Pancreas (tissue), 10 donors: ENCODE data around the gene NEMF. TPM values are rescaled to one million over a fixed set of nuclear protein-coding genes. Genes with fewer than 3 reads are reported as not detected.

Source experiments
- ATAC-seq, 4 donors: fragments of 200-7000 bp; cut with Tn5 transposase; one replicate each; pipeline versions ENCODE4 v1.8.0 to v1.9.1; 2020; ENCODE audit warnings: mild to moderate bottlenecking in 4 of 4, moderate library complexity in 4 of 4
- DNase-seq, 6 donors: peaks; one replicate each; pipeline ENCODE4 v3.0.0-alpha.2; 2020
- FAIRE-seq: peaks from 2 replicates; lab custom pipeline; 2012; peaks lifted over from hg19 to GRCh38; lab: Jason Lieb, UNC
- H3K27ac ChIP-seq, 4 donors: fragments of 200-600 bp; sonication (generic); 1 replicate in 3 of 4; 2 replicates in 1 of 4; pipeline versions ENCODE4 v1.5.0 to v1.8.0; 2020
- H3K27me3 ChIP-seq, 4 donors: fragments of 200-600 bp; one replicate each; pipeline ENCODE4 v1.8.0; 2021
- H3K36me3 ChIP-seq, 3 donors: fragments of 200-600 bp; sonication (generic) in 1 of 3; one replicate each; pipeline versions ENCODE4 v1.5.0 to v1.8.0; 2020 to 2021
- H3K4me1 ChIP-seq, 3 donors: fragments of 200-600 bp; one replicate each; pipeline ENCODE4 v1.8.0; 2021
- H3K4me3 ChIP-seq, 4 donors: fragments of 200-600 bp; sonication (generic) in 2 of 4; one replicate each; pipeline versions ENCODE4 v1.5.0 to v1.8.0; 2020 to 2021
- H3K9me3 ChIP-seq, 4 donors: fragments of 200-600 bp; one replicate each; pipeline ENCODE4 v1.8.0; 2021
- CTCF ChIP-seq, 4 donors: fragments of 200-600 bp; sonication (generic) in 3 of 4; IDR thresholded peaks; one replicate each; pipeline versions ENCODE4 v1.5.0 to v1.8.0; 2021; ENCODE audit warnings: antibody characterized with exemption in 4 of 4
- WGBS, 2 donors: extraction: QIAGEN DNeasy Blood & Tissue Kit; methylation state at CpG; one replicate each; pipeline ENCODE4 v1.1.7; 2013; 5-methylcytosine and 5-hydroxymethylcytosine counted together
- intact Hi-C, 3 donors: fragments of 100-400 bp; cut with DNase I; formaldehyde crosslinking; loops; one replicate each; pipeline versions ENCODE4 v1.11.1 to v1.14.2; 2022
- polyA plus RNA-seq, 2 donors: library from polyadenylated mRNA; stranded (reverse); fragments of 200-250 nt; gene quantifications; one replicate each; pipeline ENCODE4 v1.2.3, GENCODE V29; 2013
- total RNA-seq, 6 donors: library from RNA; stranded (reverse); fragmentation: NEBNext Ultra II Directional in 4 of 6; extraction: Animal tissue kit (Norgen Biotek cat#: 25700) in 4 of 6; gene quantifications; one replicate each; pipeline versions ENCODE4 v1.2.1 to v1.2.4, GENCODE V29; 2021 to 2023
- donor health status: healthy with polysubstance abuse.
- donor health status: DM: no; HTN: no; CAD: no; lungs with moderate emphysema.
- donor health status: DM: no; HTN: no; CAD: no.
- donor health status: control.
- donor health status: control.
- donor health status: Bipolar disorder and iron deficiency.
- donor health status: DM: yes; HTN: yes; CAD: no.
- donor health status: DM: no; HTN: no; CAD: no.
- donor health status: DM: no; HTN: no; CAD: no.
- donor health status: DM: yes; HTN: yes; CAD: no.

The NEMF gene
- total RNA-seq (10 to 100 TPM; 17.6 to 32.4 (median 21.7) TPM), polyA plus RNA-seq (10 to 100 TPM; 22.3 to 24.7 TPM)

- no peaks in the 10 kb centered on the region for H3K9me3 ChIP-seq
- intact Hi-C loops: no loop called here
- H3K4me3 ChIP-seq: peak within 1 kb of the TSS; percentile 65 to 92 (median 79)
- peak; percentile 42 to 64 (median 54) for TF ChIP-seq CTCF (IDR thresholded peaks at IDR 0.05)
- H3K27ac ChIP-seq: peak within 1 kb of the TSS; percentile 62 to 87 (median 74)
- peak; percentile 84 to 95 (median 86) for DNase-seq
- ATAC-seq: peak; percentile 89 to 95 (median 90)
- no peak for FAIRE-seq
- H3K4me1 ChIP-seq: peaks cover 10 to 11% (median 10%) of the 10 kb centered on the region in 3 donors
- peaks cover 0 to 17% (median 0%) of the 10 kb centered on the region in 3 donors for H3K36me3 ChIP-seq
- 0% methylated on average over 49 of the region's 49 CpGs for WGBS, 2 donors
- H3K27me3 ChIP-seq: no peaks in the 10 kb centered on the region
These were observed at the start of gene NEMF for GRCh38 chr14:49852301-49853157. TSS of gene NEMF (minus strand) at chr14:49852788. CDS start at chr14:49852753, 35 bp downstream.

- TF ChIP-seq CTCF (IDR thresholded peaks at IDR 0.05): no peak
- Histone ChIP-seq H3K4me3 (no peak overlapping the region), H3K4me1 (peaks cover 17 to 29% (median 28%) of the 10 kb centered on the region in 3 donors), H3K27ac (no peak overlapping the region), H3K36me3 (peaks cover 0 to 3% (median 0%) of the 10 kb centered on the region in 3 donors), H3K27me3 (no peaks in the 10 kb centered on the region), H3K9me3 (no peaks in the 10 kb centered on the region)
- intact Hi-C loops: no loop called here
- ATAC-seq (no peak), DNase-seq (no peak), FAIRE-seq (no peak)
- 100% methylated on average over 1 of the region's 1 CpG for WGBS, 2 donors
These were observed 48.4 kb upstream of the NEMF start for GRCh38 chr14:49900973-49901372.

GRCh38 chr14:49898485-49898884, 45.9 kb upstream of the NEMF start:
- Histone ChIP-seq H3K36me3 (peaks cover 0 to 6% (median 0%) of the 10 kb centered on the region in 3 donors), H3K27me3 (no peaks in the 10 kb centered on the region), H3K27ac (peak overlapping the region in 2 of 4 donors; percentile 10 to 27), H3K4me3 (no peak overlapping the region), H3K9me3 (no peaks in the 10 kb centered on the region), H3K4me1 (peaks cover 20 to 44% (median 40%) of the 10 kb centered on the region in 3 donors)
- TF ChIP-seq CTCF (IDR thresholded peaks at IDR 0.05): no peak
- intact Hi-C loops: loop anchor here in 1 of 3 donors (10.0 kb wide), 1 partner anchor 106 kb away; no protein-coding TSS in a partner anchor
- no peak for DNase-seq
- WGBS, 2 donors: 57 to 64% methylated on average over 2 of the region's 2 CpGs
- no peak for ATAC-seq
- FAIRE-seq: no peak

GRCh38 chr14:49897965-49898364, 45.4 kb upstream of the NEMF start:
- FAIRE-seq: peak; percentile 9

More at GRCh38 chr14:49897965-49898364, 45.4 kb upstream of the NEMF start:
- Histone ChIP-seq H3K27me3 (no peaks in the 10 kb centered on the region), H3K27ac (peak overlapping the region in 2 of 4 donors; percentile 10 to 27), H3K4me1 (peaks cover 17 to 44% (median 40%) of the 10 kb centered on the region in 3 donors), H3K36me3 (peaks cover 0 to 6% (median 0%) of the 10 kb centered on the region in 3 donors), H3K4me3 (no peak overlapping the region), H3K9me3 (no peaks in the 10 kb centered on the region)
- DNase-seq (no peak), ATAC-seq (peak in 1 of 4 donors; percentile 42)
- no peak for TF ChIP-seq CTCF (IDR thresholded peaks at IDR 0.05)
- intact Hi-C loops: loop anchor here in 1 of 3 donors (10.0 kb wide), 1 partner anchor 107 kb away; no protein-coding TSS in a partner anchor
- WGBS, 2 donors: 21 to 27% methylated on average over 1 of the region's 1 CpG
